HL-60 (cell line): ENCODE data around the gene ANKRD33B.
A peak's percentile ranks its signal among the peaks of the same experiment; 100 is the strongest.

Source experiments
- CTCF ChIP-seq: IDR thresholded peaks from one replicate; pipeline ENCODE4 v1.5.1; 2011; ENCODE audit warnings: low read length, control low read depth, inconsistent platforms; ENCODE audit not compliant: insufficient read depth
- GABPA ChIP-seq: IDR thresholded peaks from 2 replicates; pipeline ENCODE4 v1.6.1; 2012; ENCODE audit warnings: low read depth
- POLR2AphosphoS5 ChIP-seq: IDR thresholded peaks from 2 replicates; pipeline ENCODE4 v1.6.1; 2012; ENCODE audit warnings: low read depth
- REST ChIP-seq: IDR thresholded peaks from 2 replicates; pipeline ENCODE4 v1.6.1; 2012; ENCODE audit warnings: low read depth; ENCODE audit not compliant: insufficient replicate concordance
- SPI1 ChIP-seq: IDR thresholded peaks from 2 replicates; pipeline ENCODE4 v1.6.1; 2012; ENCODE audit warnings: low read depth, mild to moderate bottlenecking, borderline replicate concordance

GRCh38 chr5:10564838-10565784, 1.2 kb downstream of the ANKRD33B start:
- TF ChIP-seq CTCF (no peak), POLR2AphosphoS5 (peak; percentile 12; the same call in 1 of the 2 replicates), GABPA (no peak), REST (no peak), SPI1 (no peak)
